ENCODE results near the gene STRN4.

- TF ChIP-seq, protein P1, sequence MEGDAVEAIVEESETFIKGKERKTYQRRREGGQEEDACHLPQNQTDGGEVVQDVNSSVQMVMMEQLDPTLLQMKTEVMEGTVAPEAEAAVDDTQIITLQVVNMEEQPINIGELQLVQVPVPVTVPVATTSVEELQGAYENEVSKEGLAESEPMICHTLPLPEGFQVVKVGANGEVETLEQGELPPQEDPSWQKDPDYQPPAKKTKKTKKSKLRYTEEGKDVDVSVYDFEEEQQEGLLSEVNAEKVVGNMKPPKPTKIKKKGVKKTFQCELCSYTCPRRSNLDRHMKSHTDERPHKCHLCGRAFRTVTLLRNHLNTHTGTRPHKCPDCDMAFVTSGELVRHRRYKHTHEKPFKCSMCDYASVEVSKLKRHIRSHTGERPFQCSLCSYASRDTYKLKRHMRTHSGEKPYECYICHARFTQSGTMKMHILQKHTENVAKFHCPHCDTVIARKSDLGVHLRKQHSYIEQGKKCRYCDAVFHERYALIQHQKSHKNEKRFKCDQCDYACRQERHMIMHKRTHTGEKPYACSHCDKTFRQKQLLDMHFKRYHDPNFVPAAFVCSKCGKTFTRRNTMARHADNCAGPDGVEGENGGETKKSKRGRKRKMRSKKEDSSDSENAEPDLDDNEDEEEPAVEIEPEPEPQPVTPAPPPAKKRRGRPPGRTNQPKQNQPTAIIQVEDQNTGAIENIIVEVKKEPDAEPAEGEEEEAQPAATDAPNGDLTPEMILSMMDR (IDR thresholded peaks at IDR 0.05), result no peak
- no peak for TF ChIP-seq EZH2 (IDR thresholded peaks at IDR 0.05; ENCODE audit: borderline replicate concordance, insufficient read depth, low read depth, low read length, poor library complexity, severe bottlenecking)
These were observed 40.7 kb upstream of the STRN4 start for GRCh38 chr19:46787040-46787330.
